DOHH2 (cell line): ENCODE results near the gene DNAJC27.

Experiments
- H3F3A ChIP-seq: fragments of 200-600 bp; sonication (generic), shearing (Covaris generic); 2 replicates; pipeline ENCODE4 v1.6.0; 2016; ENCODE audit warnings: antibody characterized with exemption, mild to moderate bottlenecking; ENCODE audit not compliant: control insufficient read depth, insufficient read depth
- H3K27ac ChIP-seq: fragments of 200-600 bp; sonication (generic); 2 replicates; pipeline ENCODE4 v1.5.1; 2014; ENCODE audit warnings: low read depth, mild to moderate bottlenecking, low read length, moderate library complexity
- H3K27me3 ChIP-seq: fragments of 200-600 bp; sonication (generic); 2 replicates; pipeline ENCODE4 v1.6.1; 2014; ENCODE audit warnings: mild to moderate bottlenecking, low read length, mixed read lengths; ENCODE audit not compliant: control insufficient read depth
- H3K36me3 ChIP-seq: fragments of 200-600 bp; sonication (generic); 2 replicates; pipeline ENCODE4 v1.6.1; 2014; ENCODE audit warnings: mild to moderate bottlenecking, low read length, moderate library complexity, mixed read lengths; ENCODE audit not compliant: control insufficient read depth
- H3K4me1 ChIP-seq: fragments of 200-600 bp; sonication (generic); 2 replicates; pipeline ENCODE4 v1.6.1; 2014; ENCODE audit warnings: mild to moderate bottlenecking, low read length, mixed read lengths; ENCODE audit not compliant: control insufficient read depth
- H3K4me2 ChIP-seq: fragments of 200-600 bp; sonication (generic); 2 replicates; pipeline ENCODE4 v1.6.0; 2014; ENCODE audit warnings: mild to moderate bottlenecking, low read length, moderate library complexity
- H3K4me3 ChIP-seq: fragments of 200-600 bp; sonication (generic); 2 replicates; pipeline ENCODE4 v1.5.1; 2014; ENCODE audit warnings: mild to moderate bottlenecking, low read length, mixed read lengths
- H3K79me2 ChIP-seq: fragments of 200-600 bp; sonication (generic); 2 replicates; pipeline ENCODE4 v1.6.1; 2014; ENCODE audit warnings: mild to moderate bottlenecking, low read length, mixed read lengths; ENCODE audit not compliant: control insufficient read depth
- H3K9me2 ChIP-seq: fragments of 200-600 bp; sonication (generic); replicated peaks from 2 replicates; pipeline ENCODE4 v1.6.1; 2014; ENCODE audit warnings: mild to moderate bottlenecking, low read length, mixed read lengths; ENCODE audit not compliant: control insufficient read depth
- H3K9me3 ChIP-seq: fragments of 200-600 bp; sonication (generic); 2 replicates; pipeline ENCODE4 v1.6.1; 2014; ENCODE audit warnings: antibody characterized with exemption, low read length, mixed read lengths; ENCODE audit not compliant: control insufficient read depth, insufficient read depth
- H4K20me1 ChIP-seq: fragments of 200-600 bp; sonication (generic); 2 replicates; pipeline ENCODE4 v1.6.0; 2014; ENCODE audit warnings: low read depth, mild to moderate bottlenecking, antibody characterized with exemption, low read length, moderate library complexity; ENCODE audit not compliant: control insufficient read depth, insufficient read depth
- CTCF ChIP-seq: fragments of 200-600 bp; sonication (generic); IDR thresholded peaks from one replicate; pipeline ENCODE4 v1.5.1; 2014; ENCODE audit warnings: antibody characterized with exemption, mild to moderate bottlenecking, low read depth, low read length; ENCODE audit not compliant: poor library complexity, severe bottlenecking
- EZH2phosphoT487 ChIP-seq: fragments of 200-600 bp; sonication (generic); IDR thresholded peaks from 2 replicates; pipeline ENCODE4 v1.6.1; 2017; ENCODE audit warnings: borderline replicate concordance, mild to moderate bottlenecking, antibody characterized with exemption, low read length, moderate library complexity, mixed read lengths

The DNAJC27 gene

GRCh38 chr2:24894750-24895149, 77.0 kb downstream of the DNAJC27 start:
- Histone ChIP-seq H3K9me3 (peaks cover 36% of the 10 kb centered on the region), H3K36me3 (peaks cover 54% of the 10 kb centered on the region), H3K4me2 (no peak overlapping the region), H3K9me2 (no peaks in the 10 kb centered on the region), H3K27ac (no peak overlapping the region), H3K4me3 (no peak overlapping the region), H3K27me3 (no peaks in the 10 kb centered on the region), H3K4me1 (no peaks in the 10 kb centered on the region), H4K20me1 (no peaks in the 10 kb centered on the region), H3F3A (no peaks in the 10 kb centered on the region), H3K79me2 (peaks cover 33% of the 10 kb centered on the region)
- TF ChIP-seq EZH2phosphoT487 = no peak
- TF ChIP-seq CTCF = no peak

GRCh38 chr2:24893934-24894333, 77.8 kb downstream of the DNAJC27 start:
- Histone ChIP-seq H3K9me2 (no peaks in the 10 kb centered on the region), H3K36me3 (peaks cover 50% of the 10 kb centered on the region), H4K20me1 (no peaks in the 10 kb centered on the region), H3K9me3 (peaks cover 34% of the 10 kb centered on the region), H3K4me1 (no peaks in the 10 kb centered on the region), H3K4me3 (no peak overlapping the region), H3K27ac (no peak overlapping the region), H3K79me2 (peaks cover 28% of the 10 kb centered on the region), H3K27me3 (no peaks in the 10 kb centered on the region), H3F3A (no peaks in the 10 kb centered on the region), H3K4me2 (no peak overlapping the region)
- no peak for TF ChIP-seq CTCF
- no peak for TF ChIP-seq EZH2phosphoT487
